Hematopoietic multipotent progenitor cell treated with erythropoietin and hydrocortisone succinate and interleukin-3 and kit ligand, for 8 days (in vitro differentiated cells): ENCODE results near the gene IFNL4.
A peak's percentile ranks its signal among the peaks of the same experiment; 100 is the strongest.
"Not testable (repeated sequence)": the region's sequence is repeated elsewhere in the genome, so short reads cannot be mapped to it uniquely, and the experiment has no call there.

Experiments used
- DNase-seq: peaks from one replicate; pipeline ENCODE4 v3.0.0-alpha.2; 2015

The IFNL4 gene

GRCh38 chr19:39248806-39249205, at the start of gene IFNL4:
Gene IFNL4, minus strand, starts transcription at chr19:39248856.
- no peak for DNase-seq

GRCh38 chr19:39297931-39298634, 49.4 kb upstream of the IFNL4 start:
- DNase-seq, result no peak

- no peak for DNase-seq
Measured at GRCh38 chr19:39296906-39297305, 48.2 kb upstream of the IFNL4 start.

- no peak for DNase-seq
Measured at GRCh38 chr19:39296055-39296645, 47.5 kb upstream of the IFNL4 start, which contains the start of gene IFNL1. Gene IFNL1, plus strand, starts transcription at chr19:39296407. Its CDS starts 15 bp downstream, at chr19:39296422.

- no peak for DNase-seq
Measured at GRCh38 chr19:39293394-39293793, 44.7 kb upstream of the IFNL4 start.

- no peak for DNase-seq
Measured at GRCh38 chr19:39284032-39284431, 35.4 kb upstream of the IFNL4 start.

- no peak for DNase-seq
Measured at GRCh38 chr19:39282021-39282420, 33.4 kb upstream of the IFNL4 start.

- DNase-seq, result no peak
Measured at GRCh38 chr19:39277598-39277997, 28.9 kb upstream of the IFNL4 start.

GRCh38 chr19:39276740-39277139, 28.1 kb upstream of the IFNL4 start:
- DNase-seq, result no peak

- no peak for DNase-seq
Measured at GRCh38 chr19:39275578-39275977, 26.9 kb upstream of the IFNL4 start.

- not testable (repeated sequence) for DNase-seq
Measured at GRCh38 chr19:39273859-39274258, 25.2 kb upstream of the IFNL4 start.

- no peak for DNase-seq
Measured at GRCh38 chr19:39270036-39270871, 21.6 kb upstream of the IFNL4 start.

- not testable (repeated sequence) for DNase-seq
Measured at GRCh38 chr19:39269369-39269768, 20.7 kb upstream of the IFNL4 start.

- not testable (repeated sequence) for DNase-seq
Measured at GRCh38 chr19:39268531-39269223, 20.0 kb upstream of the IFNL4 start.

GRCh38 chr19:39268085-39268484, 19.4 kb upstream of the IFNL4 start, which contains the start of gene IFNL2:
Gene IFNL2, plus strand, starts transcription at chr19:39268396. Its CDS starts 173 bp downstream, at chr19:39268569.
- not testable (repeated sequence) for DNase-seq

GRCh38 chr19:39265321-39265916, 16.8 kb upstream of the IFNL4 start:
- DNase-seq, result no peak

GRCh38 chr19:39264306-39265290, 15.9 kb upstream of the IFNL4 start:
- DNase-seq, result peak; percentile 13

- DNase-seq, result no peak
Measured at GRCh38 chr19:39263912-39264305, 15.3 kb upstream of the IFNL4 start.

- DNase-seq, result no peak
Measured at GRCh38 chr19:39262496-39262895, 13.8 kb upstream of the IFNL4 start.

GRCh38 chr19:39261704-39262103, 13.0 kb upstream of the IFNL4 start:
- no peak for DNase-seq

- DNase-seq, result no peak
Measured at GRCh38 chr19:39257227-39257626, 8.6 kb upstream of the IFNL4 start.
